GM12892 (cell line): Measurements from ENCODE around the gene OXCT1.

ENCODE experiments used
- POLR2A ChIP-seq: IDR thresholded peaks from 2 replicates; pipeline ENCODE4 v1.6.1; 2011; ENCODE audit warnings: low read depth, low read length, control low read depth
- POLR2AphosphoS5 ChIP-seq: IDR thresholded peaks from 2 replicates; pipeline ENCODE4 v1.6.1; 2011; ENCODE audit warnings: low read depth, low read length, control low read depth
- TAF1 ChIP-seq: IDR thresholded peaks from 2 replicates; pipeline ENCODE4 v1.6.1; 2011; ENCODE audit warnings: low read depth, mild to moderate bottlenecking, control low read depth, low read length, borderline replicate concordance

- no peak for TF ChIP-seq POLR2A
- no peak for TF ChIP-seq TAF1
- TF ChIP-seq POLR2AphosphoS5, result no peak
These were observed 141.9 kb downstream of the OXCT1 start for GRCh38 chr5:41728281-41728680.
